ENCODE results near the gene SLC35F4.

SLC35F4 gene

GRCh38 chr14:57578801-57579200 lies 287.1 kb downstream of the SLC35F4 start:
- TF ChIP-seq CTCF (IDR thresholded peaks at IDR 0.05; ENCODE audit: borderline replicate concordance, insufficient read depth, low read depth, low read length) = no peak
- no peak overlapping the region for H3K4me3 ChIP-seq (ENCODE audit: low read depth, low read length)

- H3K4me3 ChIP-seq (ENCODE audit: low read depth, low read length) = no peak overlapping the region
- TF ChIP-seq CTCF (IDR thresholded peaks at IDR 0.05; ENCODE audit: borderline replicate concordance, insufficient read depth, low read depth, low read length) = no peak
Observed at GRCh38 chr14:57576498-57576897, 289.4 kb downstream of the SLC35F4 start.

GRCh38 chr14:57575482-57575881 lies 290.4 kb downstream of the SLC35F4 start:
- TF ChIP-seq CTCF (IDR thresholded peaks at IDR 0.05; ENCODE audit: borderline replicate concordance, insufficient read depth, low read depth, low read length) = no peak
- H3K4me3 ChIP-seq (ENCODE audit: low read depth, low read length) = no peak overlapping the region

- TF ChIP-seq CTCF (IDR thresholded peaks at IDR 0.05; ENCODE audit: borderline replicate concordance, insufficient read depth, low read depth, low read length) = no peak
- H3K4me3 ChIP-seq (ENCODE audit: low read depth, low read length) = no peak overlapping the region
Observed at GRCh38 chr14:57574617-57575288, 291.1 kb downstream of the SLC35F4 start.

- no peak overlapping the region for H3K4me3 ChIP-seq (ENCODE audit: low read depth, low read length)
- TF ChIP-seq CTCF (IDR thresholded peaks at IDR 0.05; ENCODE audit: borderline replicate concordance, insufficient read depth, low read depth, low read length) = no peak
Observed at GRCh38 chr14:57573173-57573572, 292.7 kb downstream of the SLC35F4 start.

- H3K4me3 ChIP-seq (ENCODE audit: low read depth, low read length) = no peak overlapping the region
- no peak for TF ChIP-seq CTCF (IDR thresholded peaks at IDR 0.05; ENCODE audit: borderline replicate concordance, insufficient read depth, low read depth, low read length)
Observed at GRCh38 chr14:57568554-57568953, 297.3 kb downstream of the SLC35F4 start.

- no peak overlapping the region for H3K4me3 ChIP-seq (ENCODE audit: low read depth, low read length)
- no peak for TF ChIP-seq CTCF (IDR thresholded peaks at IDR 0.05; ENCODE audit: borderline replicate concordance, insufficient read depth, low read depth, low read length)
Observed at GRCh38 chr14:57567220-57567619, 298.7 kb downstream of the SLC35F4 start.

Data from GM12875 (cell line).